Measurements from ENCODE around the gene NF1.

GRCh38 chr17:31048142-31048541, 46.6 kb upstream of the NF1 start:
- TF ChIP-seq CTCF (IDR thresholded peaks at IDR 0.05) (no peak), POLR2A (IDR thresholded peaks at IDR 0.05) (no peak)

Data from Peyer's patch (tissue), 4 donors.